SK-N-SH treated with all-trans-retinoic acid at 6 μM for 48 hours (cell line): ENCODE data around the gene JUN.

Experiments used
- ATAC-seq: fragments of 200-7000 bp; cut with Tn5 transposase; 3 replicates; pipeline ENCODE4 v1.9.1; 2020; ENCODE audit warnings: mild to moderate bottlenecking, moderate library complexity
- BACH2 ChIP-seq: fragments of 250-450 bp; sonication (Bioruptor Pico); IDR thresholded peaks from 2 replicates; pipeline ENCODE4 v1.9.0; 2021; ENCODE audit warnings: mild to moderate bottlenecking, borderline replicate concordance
- CSDC2 ChIP-seq: fragments of 250-450 bp; sonication (Bioruptor Pico); IDR thresholded peaks from 2 replicates; pipeline ENCODE4 v1.5.0; 2020; ENCODE audit warnings: mild to moderate bottlenecking, moderate library complexity
- ESRRG ChIP-seq: fragments of 250-450 bp; sonication (Bioruptor Pico); IDR thresholded peaks from 2 replicates; pipeline ENCODE4 v1.6.1; 2021; ENCODE audit warnings: mild to moderate bottlenecking
- GLIS3 ChIP-seq: fragments of 250-450 bp; sonication (Bioruptor Pico); IDR thresholded peaks from 2 replicates; pipeline ENCODE4 v1.5.0; 2020; ENCODE audit warnings: mild to moderate bottlenecking, moderate library complexity
- OSR1 ChIP-seq: fragments of 250-450 bp; sonication (Bioruptor Pico); IDR thresholded peaks from 2 replicates; pipeline ENCODE4 v1.8.0; 2022; ENCODE audit warnings: moderate library complexity, mild to moderate bottlenecking, inconsistent platforms
- PPARA ChIP-seq: fragments of 250-450 bp; sonication (Bioruptor Pico); IDR thresholded peaks from 2 replicates; pipeline ENCODE4 v1.5.0; 2020; ENCODE audit warnings: mild to moderate bottlenecking, borderline replicate concordance
- SNAI2 ChIP-seq: fragments of 250-450 bp; sonication (Bioruptor Pico); IDR thresholded peaks from 2 replicates; pipeline ENCODE4 v1.5.0; 2020; ENCODE audit warnings: mild to moderate bottlenecking, moderate library complexity
- TCF4 ChIP-seq: fragments of 250-450 bp; sonication (Bioruptor Pico); IDR thresholded peaks from 2 replicates; pipeline ENCODE4 v1.8.0; 2021; ENCODE audit warnings: mild to moderate bottlenecking, moderate library complexity, borderline replicate concordance
- TOX ChIP-seq: fragments of 250-450 bp; sonication (Bioruptor Pico); IDR thresholded peaks from 2 replicates; pipeline ENCODE4 v1.8.0; 2021; ENCODE audit warnings: mild to moderate bottlenecking, moderate library complexity, borderline replicate concordance
- ZFP3 ChIP-seq: fragments of 250-450 bp; sonication (Bioruptor Pico); IDR thresholded peaks from 2 replicates; pipeline ENCODE4 v1.5.0; 2020; ENCODE audit warnings: mild to moderate bottlenecking, moderate library complexity
- ZFP30 ChIP-seq: fragments of 450-650 bp; formaldehyde crosslinking; IDR thresholded peaks from 2 replicates; pipeline ENCODE4 v1.5.0; 2022; ENCODE audit warnings: mild to moderate bottlenecking, moderate library complexity
- ZNF565 ChIP-seq: fragments of 450-650 bp; formaldehyde crosslinking; conservative IDR thresholded peaks from 2 replicates; pipeline ENCODE4 v1.5.0; 2020; ENCODE audit warnings: low read depth, mild to moderate bottlenecking, moderate library complexity
- ZNF70 ChIP-seq: fragments of 450-650 bp; formaldehyde crosslinking; IDR thresholded peaks from 2 replicates; pipeline ENCODE4 v1.5.0; 2020; ENCODE audit warnings: mild to moderate bottlenecking, moderate library complexity
- ZNF8 ChIP-seq: fragments of 450-650 bp; formaldehyde crosslinking; IDR thresholded peaks from 2 replicates; pipeline ENCODE4 v1.5.0; 2020; ENCODE audit warnings: mild to moderate bottlenecking, moderate library complexity
- TF ChIP-seq, protein P1 (sequence below): fragments of 250-450 bp; sonication (Bioruptor Pico); IDR thresholded peaks from 2 replicates; pipeline ENCODE4 v1.5.0; 2020; ENCODE audit warnings: mild to moderate bottlenecking, moderate library complexity
- TF ChIP-seq, protein P2 (sequence below): fragments of 250-450 bp; sonication (Bioruptor Pico); IDR thresholded peaks from 2 replicates; pipeline ENCODE4 v1.8.0; 2021; ENCODE audit warnings: low read depth, mild to moderate bottlenecking, moderate library complexity, borderline replicate concordance
- TF ChIP-seq, protein P3 (sequence below): fragments of 250-450 bp; sonication (Bioruptor Pico); IDR thresholded peaks from 2 replicates; pipeline ENCODE4 v1.5.1; 2021; ENCODE audit warnings: mild to moderate bottlenecking, moderate library complexity
- TF ChIP-seq, protein P4 (sequence below): fragments of 250-450 bp; sonication (Bioruptor Pico); IDR thresholded peaks from 2 replicates; pipeline ENCODE4 v1.8.0; 2020; ENCODE audit warnings: mild to moderate bottlenecking, moderate library complexity, borderline replicate concordance

Gene JUN

DNA sequence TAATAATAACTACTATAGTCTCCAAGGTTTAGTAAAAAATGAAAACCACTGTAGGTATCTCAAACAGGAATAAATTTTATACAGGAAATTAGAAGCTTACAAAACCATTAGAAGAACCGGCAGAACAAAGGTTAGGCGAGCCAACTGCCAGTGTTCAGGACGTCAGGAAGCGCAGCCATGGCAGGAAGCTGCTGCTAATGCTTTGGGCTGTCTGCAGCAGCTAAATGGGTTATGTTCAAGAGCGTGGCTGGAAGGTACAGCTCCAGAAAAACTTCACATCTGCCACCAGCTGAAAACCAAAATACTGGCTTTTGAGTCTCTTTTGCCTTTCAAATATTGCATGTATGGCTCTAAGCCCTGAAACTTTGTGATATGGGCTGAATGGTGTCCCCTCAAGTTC lies 48.3 kb downstream of the JUN start:
- ATAC-seq, result no peak
- TF ChIP-seq BACH2 (CRISPR knock-in tag), result no peak
- TF ChIP-seq ZFP30, result no peak
- no peak for TF ChIP-seq TOX (CRISPR knock-in tag)
- no peak for TF ChIP-seq TCF4 (CRISPR knock-in tag)
- no peak for TF ChIP-seq ZNF8
- no peak for TF ChIP-seq GLIS3 (CRISPR knock-in tag)
- TF ChIP-seq SNAI2 (CRISPR knock-in tag), result no peak

DNA sequence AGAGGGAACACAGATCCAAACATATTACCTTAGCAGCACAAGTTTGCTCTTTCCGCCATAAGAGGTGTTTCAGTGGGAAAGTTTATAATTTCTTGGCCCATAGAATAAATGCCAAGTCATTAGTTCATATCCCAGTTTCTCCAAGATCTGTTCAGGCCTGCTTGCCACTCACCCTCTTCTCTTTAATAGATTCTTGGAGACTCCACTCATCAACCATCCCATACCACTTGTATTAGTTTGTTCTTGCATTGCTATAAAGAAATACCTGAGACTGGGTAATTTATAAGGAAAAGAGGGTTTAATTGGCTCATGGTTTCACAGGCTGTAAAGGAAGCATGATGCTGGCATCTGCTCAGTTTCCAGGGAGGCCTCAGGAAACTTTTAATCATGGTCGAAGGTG lies 49.2 kb downstream of the JUN start:
- TF ChIP-seq TCF4 (CRISPR knock-in tag) (no peak), PPARA (CRISPR knock-in tag) (no peak), OSR1 (CRISPR knock-in tag) (no peak), ZFP3 (CRISPR knock-in tag) (no peak), ZNF70 (no peak), CSDC2 (CRISPR knock-in tag) (no peak), ZNF565 (CRISPR knock-in tag) (no peak)
- TF ChIP-seq, protein P1, sequence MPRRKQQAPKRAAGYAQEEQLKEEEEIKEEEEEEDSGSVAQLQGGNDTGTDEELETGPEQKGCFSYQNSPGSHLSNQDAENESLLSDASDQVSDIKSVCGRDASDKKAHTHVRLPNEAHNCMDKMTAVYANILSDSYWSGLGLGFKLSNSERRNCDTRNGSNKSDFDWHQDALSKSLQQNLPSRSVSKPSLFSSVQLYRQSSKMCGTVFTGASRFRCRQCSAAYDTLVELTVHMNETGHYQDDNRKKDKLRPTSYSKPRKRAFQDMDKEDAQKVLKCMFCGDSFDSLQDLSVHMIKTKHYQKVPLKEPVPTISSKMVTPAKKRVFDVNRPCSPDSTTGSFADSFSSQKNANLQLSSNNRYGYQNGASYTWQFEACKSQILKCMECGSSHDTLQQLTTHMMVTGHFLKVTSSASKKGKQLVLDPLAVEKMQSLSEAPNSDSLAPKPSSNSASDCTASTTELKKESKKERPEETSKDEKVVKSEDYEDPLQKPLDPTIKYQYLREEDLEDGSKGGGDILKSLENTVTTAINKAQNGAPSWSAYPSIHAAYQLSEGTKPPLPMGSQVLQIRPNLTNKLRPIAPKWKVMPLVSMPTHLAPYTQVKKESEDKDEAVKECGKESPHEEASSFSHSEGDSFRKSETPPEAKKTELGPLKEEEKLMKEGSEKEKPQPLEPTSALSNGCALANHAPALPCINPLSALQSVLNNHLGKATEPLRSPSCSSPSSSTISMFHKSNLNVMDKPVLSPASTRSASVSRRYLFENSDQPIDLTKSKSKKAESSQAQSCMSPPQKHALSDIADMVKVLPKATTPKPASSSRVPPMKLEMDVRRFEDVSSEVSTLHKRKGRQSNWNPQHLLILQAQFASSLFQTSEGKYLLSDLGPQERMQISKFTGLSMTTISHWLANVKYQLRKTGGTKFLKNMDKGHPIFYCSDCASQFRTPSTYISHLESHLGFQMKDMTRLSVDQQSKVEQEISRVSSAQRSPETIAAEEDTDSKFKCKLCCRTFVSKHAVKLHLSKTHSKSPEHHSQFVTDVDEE (CRISPR knock-in tag), result no peak
- TF ChIP-seq, protein P2, sequence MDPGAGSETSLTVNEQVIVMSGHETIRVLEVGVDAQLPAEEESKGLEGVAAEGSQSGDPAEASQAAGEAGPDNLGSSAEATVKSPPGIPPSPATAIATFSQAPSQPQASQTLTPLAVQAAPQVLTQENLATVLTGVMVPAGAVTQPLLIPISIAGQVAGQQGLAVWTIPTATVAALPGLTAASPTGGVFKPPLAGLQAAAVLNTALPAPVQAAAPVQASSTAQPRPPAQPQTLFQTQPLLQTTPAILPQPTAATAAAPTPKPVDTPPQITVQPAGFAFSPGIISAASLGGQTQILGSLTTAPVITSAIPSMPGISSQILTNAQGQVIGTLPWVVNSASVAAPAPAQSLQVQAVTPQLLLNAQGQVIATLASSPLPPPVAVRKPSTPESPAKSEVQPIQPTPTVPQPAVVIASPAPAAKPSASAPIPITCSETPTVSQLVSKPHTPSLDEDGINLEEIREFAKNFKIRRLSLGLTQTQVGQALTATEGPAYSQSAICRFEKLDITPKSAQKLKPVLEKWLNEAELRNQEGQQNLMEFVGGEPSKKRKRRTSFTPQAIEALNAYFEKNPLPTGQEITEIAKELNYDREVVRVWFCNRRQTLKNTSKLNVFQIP (CRISPR knock-in tag), result no peak
- TF ChIP-seq, protein P3, sequence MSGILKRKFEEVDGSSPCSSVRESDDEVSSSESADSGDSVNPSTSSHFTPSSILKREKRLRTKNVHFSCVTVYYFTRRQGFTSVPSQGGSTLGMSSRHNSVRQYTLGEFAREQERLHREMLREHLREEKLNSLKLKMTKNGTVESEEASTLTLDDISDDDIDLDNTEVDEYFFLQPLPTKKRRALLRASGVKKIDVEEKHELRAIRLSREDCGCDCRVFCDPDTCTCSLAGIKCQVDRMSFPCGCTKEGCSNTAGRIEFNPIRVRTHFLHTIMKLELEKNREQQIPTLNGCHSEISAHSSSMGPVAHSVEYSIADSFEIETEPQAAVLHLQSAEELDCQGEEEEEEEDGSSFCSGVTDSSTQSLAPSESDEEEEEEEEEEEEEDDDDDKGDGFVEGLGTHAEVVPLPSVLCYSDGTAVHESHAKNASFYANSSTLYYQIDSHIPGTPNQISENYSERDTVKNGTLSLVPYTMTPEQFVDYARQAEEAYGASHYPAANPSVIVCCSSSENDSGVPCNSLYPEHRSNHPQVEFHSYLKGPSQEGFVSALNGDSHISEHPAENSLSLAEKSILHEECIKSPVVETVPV (CRISPR knock-in tag), result no peak
- ATAC-seq, result no peak

DNA sequence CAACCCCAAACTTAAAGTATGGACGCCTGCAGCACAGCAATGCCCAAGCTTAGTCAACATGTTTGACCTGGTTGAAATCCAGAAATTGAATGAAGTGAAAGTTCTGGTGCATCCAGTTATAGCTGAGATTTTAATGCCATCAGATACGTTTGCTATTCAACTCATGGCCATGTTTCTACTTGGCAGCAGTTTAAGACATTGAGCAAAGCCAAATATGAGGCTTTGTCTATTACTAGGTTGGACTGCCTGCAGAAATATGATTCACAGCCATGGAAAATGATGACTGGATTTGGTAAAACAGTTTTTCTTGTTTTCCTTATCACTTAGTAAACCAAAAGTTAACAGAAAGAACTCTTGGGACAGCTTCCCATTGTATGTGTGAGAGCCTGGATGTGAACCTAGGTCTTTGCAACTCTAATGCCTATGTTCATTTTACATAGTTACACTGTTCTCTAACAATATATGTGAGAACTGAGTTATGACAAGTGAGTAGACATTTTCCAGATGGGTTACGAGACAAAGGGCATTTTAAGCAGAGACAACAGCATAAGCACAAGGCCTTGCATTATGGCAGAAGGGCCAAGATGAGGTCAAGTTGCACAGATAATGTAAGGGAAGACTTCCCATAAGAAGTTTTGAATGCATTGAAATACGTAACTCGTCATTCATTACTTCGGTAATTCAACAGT lies 51.6 kb downstream of the JUN start:
- TF ChIP-seq BACH2 (CRISPR knock-in tag), result no peak
- TF ChIP-seq, protein P1 (CRISPR knock-in tag), result no peak
- no peak for TF ChIP-seq ZNF70
- no peak for TF ChIP-seq ESRRG (CRISPR knock-in tag)
- TF ChIP-seq OSR1 (CRISPR knock-in tag), result no peak
- no peak for TF ChIP-seq TCF4 (CRISPR knock-in tag)
- TF ChIP-seq, protein P4, sequence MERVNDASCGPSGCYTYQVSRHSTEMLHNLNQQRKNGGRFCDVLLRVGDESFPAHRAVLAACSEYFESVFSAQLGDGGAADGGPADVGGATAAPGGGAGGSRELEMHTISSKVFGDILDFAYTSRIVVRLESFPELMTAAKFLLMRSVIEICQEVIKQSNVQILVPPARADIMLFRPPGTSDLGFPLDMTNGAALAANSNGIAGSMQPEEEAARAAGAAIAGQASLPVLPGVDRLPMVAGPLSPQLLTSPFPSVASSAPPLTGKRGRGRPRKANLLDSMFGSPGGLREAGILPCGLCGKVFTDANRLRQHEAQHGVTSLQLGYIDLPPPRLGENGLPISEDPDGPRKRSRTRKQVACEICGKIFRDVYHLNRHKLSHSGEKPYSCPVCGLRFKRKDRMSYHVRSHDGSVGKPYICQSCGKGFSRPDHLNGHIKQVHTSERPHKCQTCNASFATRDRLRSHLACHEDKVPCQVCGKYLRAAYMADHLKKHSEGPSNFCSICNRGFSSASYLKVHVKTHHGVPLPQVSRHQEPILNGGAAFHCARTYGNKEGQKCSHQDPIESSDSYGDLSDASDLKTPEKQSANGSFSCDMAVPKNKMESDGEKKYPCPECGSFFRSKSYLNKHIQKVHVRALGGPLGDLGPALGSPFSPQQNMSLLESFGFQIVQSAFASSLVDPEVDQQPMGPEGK (CRISPR knock-in tag), result no peak
- no peak for TF ChIP-seq SNAI2 (CRISPR knock-in tag)
- no peak for ATAC-seq
